ENCODE results near the gene ELFN2.

- no peak for TF ChIP-seq CTCF (conservative IDR thresholded peaks at IDR 0.05; ENCODE audit: low read length)
- TF ChIP-seq EZH2phosphoT487 (IDR thresholded peaks at IDR 0.05; ENCODE audit: borderline replicate concordance) = no peak
Measured at GRCh38 chr22:37342065-37342464, 85.2 kb downstream of the ELFN2 start.

All from Loucy (cell line).